Neural cell (in vitro differentiated cells): ENCODE data around the gene PANX2. TPM values are rescaled to one million over a fixed set of nuclear protein-coding genes. Genes with fewer than 3 reads are reported as not detected.

Source experiments
- H2AFZ ChIP-seq: fragments of 200-600, 300-800 bp; sonication (generic), shearing (Covaris generic); 2 replicates; pipeline ENCODE4 v1.6.0; 2014; ENCODE audit warnings: low read depth, mild to moderate bottlenecking, antibody characterized with exemption, low read length, moderate library complexity
- H3F3A ChIP-seq: fragments of 200-600 bp; shearing (Covaris generic); 2 replicates; pipeline ENCODE4 v1.6.1; 2016; ENCODE audit warnings: mild to moderate bottlenecking, moderate library complexity, mixed read lengths, antibody characterized with exemption, low read length; ENCODE audit not compliant: insufficient read depth, poor library complexity, severe bottlenecking
- H3K27ac ChIP-seq: fragments of 200-600, 300-800 bp; sonication (generic), shearing (Covaris generic); 2 replicates; pipeline ENCODE4 v1.5.1; 2014; ENCODE audit warnings: mild to moderate bottlenecking, low read length, moderate library complexity
- H3K27me3 ChIP-seq: fragments of 300-800, 200-600 bp; sonication (generic), shearing (Covaris generic); 2 replicates; pipeline ENCODE4 v1.6.0; 2014; ENCODE audit warnings: mild to moderate bottlenecking, low read depth, low read length, moderate library complexity; ENCODE audit not compliant: insufficient read depth
- H3K36me3 ChIP-seq: fragments of 300-800, 200-600 bp; sonication (generic), shearing (Covaris generic); 2 replicates; pipeline ENCODE4 v1.5.1; 2014; ENCODE audit warnings: mild to moderate bottlenecking, antibody characterized with exemption, low read length, moderate library complexity; ENCODE audit not compliant: insufficient read depth
- H3K4me2 ChIP-seq: fragments of 300-800, 200-600 bp; sonication (generic), shearing (Covaris generic); 2 replicates; pipeline ENCODE4 v1.6.0; 2014; ENCODE audit warnings: mild to moderate bottlenecking, low read length
- H3K4me3 ChIP-seq: fragments of 300-800, 200-600 bp; sonication (generic), shearing (Covaris generic); 2 replicates; pipeline ENCODE4 v1.5.1; 2014; ENCODE audit warnings: mild to moderate bottlenecking, low read length, moderate library complexity
- H3K79me2 ChIP-seq: fragments of 200-600 bp; shearing (Covaris generic); replicated peaks from 2 replicates; pipeline ENCODE4 v1.6.0; 2014; ENCODE audit warnings: mild to moderate bottlenecking, low read length, moderate library complexity; ENCODE audit not compliant: insufficient read depth
- H3K9ac ChIP-seq: fragments of 300-800, 200-600 bp; sonication (generic), shearing (Covaris generic); 2 replicates; pipeline ENCODE4 v1.6.1; 2016; ENCODE audit warnings: mild to moderate bottlenecking, low read length, mixed read lengths
- H3K9me2 ChIP-seq: fragments of 200-600 bp; shearing (Covaris generic); 2 replicates; pipeline ENCODE4 v1.6.1; 2016; ENCODE audit warnings: mild to moderate bottlenecking, low read length, mixed read lengths; ENCODE audit not compliant: insufficient read depth
- H3K9me3 ChIP-seq: fragments of 200-600, 300-800 bp; sonication (generic), shearing (Covaris generic); 2 replicates; pipeline ENCODE4 v1.6.1; 2016; ENCODE audit warnings: mild to moderate bottlenecking, mixed run types, low read length, moderate library complexity, mixed read lengths
- H4K20me1 ChIP-seq: fragments of 200-600 bp; shearing (Covaris generic); 2 replicates; pipeline ENCODE4 v1.6.1; 2016; ENCODE audit warnings: mild to moderate bottlenecking, mixed run types; ENCODE audit not compliant: insufficient read depth
- CTCF ChIP-seq: fragments of 450-650 bp; IDR thresholded peaks from 2 replicates; pipeline ENCODE4 v1.5.1; 2014; ENCODE audit warnings: antibody characterized with exemption, mild to moderate bottlenecking, moderate library complexity; ENCODE audit not compliant: poor library complexity, severe bottlenecking
- EP300 ChIP-seq: fragments of 450-650 bp; conservative IDR thresholded peaks from 2 replicates; pipeline ENCODE4 v1.6.1; 2014; ENCODE audit warnings: antibody characterized with exemption, mild to moderate bottlenecking, moderate library complexity; ENCODE audit not compliant: poor library complexity, severe bottlenecking
- EZH2 ChIP-seq: fragments of 200-600, 300-800 bp; shearing (Covaris generic), sonication (generic); IDR thresholded peaks from 2 replicates; pipeline ENCODE4 v1.6.1; 2014; ENCODE audit warnings: antibody characterized with exemption, low read length, borderline replicate concordance, mild to moderate bottlenecking; ENCODE audit not compliant: insufficient read depth, poor library complexity, severe bottlenecking
- MXI1 ChIP-seq: fragments of 450-650 bp; conservative IDR thresholded peaks from 2 replicates; pipeline ENCODE4 v1.6.1; 2014; ENCODE audit warnings: antibody characterized with exemption, mild to moderate bottlenecking; ENCODE audit not compliant: poor library complexity, severe bottlenecking
- POLR2AphosphoS5 ChIP-seq: IDR thresholded peaks from 2 replicates; pipeline ENCODE4 v1.6.1; 2012
- RAD21 ChIP-seq: fragments of 450-650 bp; conservative IDR thresholded peaks from 2 replicates; pipeline ENCODE4 v1.6.1; 2014; ENCODE audit warnings: antibody characterized with exemption, mild to moderate bottlenecking, moderate library complexity
- SMC3 ChIP-seq: fragments of 450-650 bp; conservative IDR thresholded peaks from 2 replicates; pipeline ENCODE4 v1.6.1; 2014; ENCODE audit warnings: antibody characterized with exemption, mild to moderate bottlenecking, moderate library complexity; ENCODE audit not compliant: poor library complexity
- TAF1 ChIP-seq: IDR thresholded peaks from 2 replicates; pipeline ENCODE4 v1.6.1; 2012; ENCODE audit warnings: low read depth
- polyA plus RNA-seq: library from polyadenylated mRNA; depleted of rRNA; stranded (reverse); fragments of >200 nt; gene quantifications from 2 replicates; pipeline ENCODE4 v1.2.3, GENCODE V29; 2014
- TF ChIP-seq, protein P1 (sequence below): IDR thresholded peaks from 2 replicates; pipeline ENCODE4 v1.6.1; 2012; ENCODE audit warnings: borderline replicate concordance

Gene PANX2
- polyA plus RNA-seq, 1 donor from 2014 or later: 3.4 TPM

DNA sequence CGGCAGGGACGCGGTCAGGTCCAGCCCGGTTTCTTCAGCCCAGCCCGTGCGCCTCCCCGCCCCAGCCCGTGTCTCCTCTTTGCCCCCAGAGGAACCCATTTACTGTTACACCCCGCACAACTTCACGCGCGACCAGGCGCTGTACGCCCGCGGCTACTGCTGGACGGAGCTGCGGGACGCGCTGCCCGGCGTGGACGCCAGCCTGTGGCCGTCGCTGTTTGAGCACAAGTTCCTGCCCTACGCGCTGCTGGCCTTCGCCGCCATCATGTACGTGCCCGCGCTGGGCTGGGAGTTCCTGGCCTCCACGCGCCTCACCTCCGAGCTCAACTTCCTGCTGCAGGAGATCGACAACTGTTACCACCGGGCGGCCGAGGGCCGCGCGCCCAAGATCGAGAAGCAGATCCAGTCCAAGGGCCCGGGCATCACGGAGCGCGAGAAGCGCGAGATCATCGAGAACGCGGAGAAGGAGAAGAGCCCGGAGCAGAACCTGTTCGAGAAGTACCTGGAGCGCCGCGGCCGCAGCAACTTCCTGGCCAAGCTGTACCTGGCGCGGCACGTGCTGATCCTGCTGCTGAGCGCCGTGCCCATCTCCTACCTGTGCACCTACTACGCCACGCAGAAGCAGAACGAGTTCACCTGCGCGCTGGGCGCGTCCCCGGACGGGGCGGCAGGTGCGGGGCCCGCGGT lies 6.5 kb downstream of the PANX2 start:
- Histone ChIP-seq H3K79me2 (no peaks in the 10 kb centered on the region), H3K4me2 (no peak overlapping the region), H3K9ac (no peak overlapping the region), H4K20me1 (no peaks in the 10 kb centered on the region), H3K36me3 (no peaks in the 10 kb centered on the region), H2AFZ (no peak overlapping the region), H3K9me2 (no peaks in the 10 kb centered on the region), H3K27ac (no peak overlapping the region), H3K4me3 (no peak overlapping the region), H3K9me3 (no peaks in the 10 kb centered on the region), H3F3A (no peaks in the 10 kb centered on the region), H3K27me3 (no peaks in the 10 kb centered on the region)
- no peak for TF ChIP-seq POLR2AphosphoS5
- no peak for TF ChIP-seq MXI1
- TF ChIP-seq EZH2: no peak
- TF ChIP-seq CTCF: no peak
- TF ChIP-seq TAF1: no peak
- no peak for TF ChIP-seq RAD21
- TF ChIP-seq EP300: no peak
- TF ChIP-seq, protein P1, sequence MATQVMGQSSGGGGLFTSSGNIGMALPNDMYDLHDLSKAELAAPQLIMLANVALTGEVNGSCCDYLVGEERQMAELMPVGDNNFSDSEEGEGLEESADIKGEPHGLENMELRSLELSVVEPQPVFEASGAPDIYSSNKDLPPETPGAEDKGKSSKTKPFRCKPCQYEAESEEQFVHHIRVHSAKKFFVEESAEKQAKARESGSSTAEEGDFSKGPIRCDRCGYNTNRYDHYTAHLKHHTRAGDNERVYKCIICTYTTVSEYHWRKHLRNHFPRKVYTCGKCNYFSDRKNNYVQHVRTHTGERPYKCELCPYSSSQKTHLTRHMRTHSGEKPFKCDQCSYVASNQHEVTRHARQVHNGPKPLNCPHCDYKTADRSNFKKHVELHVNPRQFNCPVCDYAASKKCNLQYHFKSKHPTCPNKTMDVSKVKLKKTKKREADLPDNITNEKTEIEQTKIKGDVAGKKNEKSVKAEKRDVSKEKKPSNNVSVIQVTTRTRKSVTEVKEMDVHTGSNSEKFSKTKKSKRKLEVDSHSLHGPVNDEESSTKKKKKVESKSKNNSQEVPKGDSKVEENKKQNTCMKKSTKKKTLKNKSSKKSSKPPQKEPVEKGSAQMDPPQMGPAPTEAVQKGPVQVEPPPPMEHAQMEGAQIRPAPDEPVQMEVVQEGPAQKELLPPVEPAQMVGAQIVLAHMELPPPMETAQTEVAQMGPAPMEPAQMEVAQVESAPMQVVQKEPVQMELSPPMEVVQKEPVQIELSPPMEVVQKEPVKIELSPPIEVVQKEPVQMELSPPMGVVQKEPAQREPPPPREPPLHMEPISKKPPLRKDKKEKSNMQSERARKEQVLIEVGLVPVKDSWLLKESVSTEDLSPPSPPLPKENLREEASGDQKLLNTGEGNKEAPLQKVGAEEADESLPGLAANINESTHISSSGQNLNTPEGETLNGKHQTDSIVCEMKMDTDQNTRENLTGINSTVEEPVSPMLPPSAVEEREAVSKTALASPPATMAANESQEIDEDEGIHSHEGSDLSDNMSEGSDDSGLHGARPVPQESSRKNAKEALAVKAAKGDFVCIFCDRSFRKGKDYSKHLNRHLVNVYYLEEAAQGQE: no peak
- no peak for TF ChIP-seq SMC3

- H3K79me2 ChIP-seq: no peaks in the 10 kb centered on the region
- no peaks in the 10 kb centered on the region for H4K20me1 ChIP-seq
- H3F3A ChIP-seq: no peaks in the 10 kb centered on the region
- H3K27ac ChIP-seq: no peak overlapping the region
- no peak overlapping the region for H3K4me3 ChIP-seq
- no peak overlapping the region for H3K9ac ChIP-seq
- no peak overlapping the region for H2AFZ ChIP-seq
- TF ChIP-seq, protein P1: no peak
- TF ChIP-seq TAF1 (no peak), MXI1 (no peak), RAD21 (no peak), POLR2AphosphoS5 (no peak), EP300 (no peak), EZH2 (no peak), CTCF (no peak), SMC3 (no peak)
- no peak overlapping the region for H3K4me2 ChIP-seq
- no peaks in the 10 kb centered on the region for H3K27me3 ChIP-seq
- H3K9me3 ChIP-seq: no peaks in the 10 kb centered on the region
- H3K36me3 ChIP-seq: no peaks in the 10 kb centered on the region
- no peaks in the 10 kb centered on the region for H3K9me2 ChIP-seq
Measured at GRCh38 chr22:50177537-50178470, 7.3 kb downstream of the PANX2 start.
